BJ (cell line): ENCODE measurements around the gene RBM27. TPM values are rescaled to one million over a fixed set of nuclear protein-coding genes. Genes with fewer than 3 reads are reported as not detected.

Experiments
- CTCF ChIA-PET: fragments of 350-600 bp; formaldehyde crosslinking; extraction: SDS; loops from one replicate; lab custom pipeline; 2021; ENCODE audit warnings: antibody characterized with exemption, inconsistent platforms; lab: Yijun Ruan, JAX
- POLR2A ChIA-PET: fragments of 300-600 bp; sonication (Branson Sonifier 250); formaldehyde crosslinking; extraction: SDS; loops from one replicate; lab custom pipeline; 2021; ENCODE audit warnings: antibody characterized with exemption; lab: Charles Lee
- DNase-seq: peaks from one replicate; pipeline ENCODE4 v3.0.0-alpha.2; 2011; ENCODE audit warnings: low read depth
- H3K27me3 ChIP-seq: 2 replicates; pipeline ENCODE4 v1.6.0; 2011; ENCODE audit warnings: low read length; ENCODE audit not compliant: control insufficient read depth, insufficient read depth
- H3K36me3 ChIP-seq: 2 replicates; pipeline ENCODE4 v1.5.1; 2011; ENCODE audit warnings: low read length; ENCODE audit not compliant: control insufficient read depth, insufficient read depth
- H3K4me3 ChIP-seq: 2 replicates; pipeline ENCODE4 v1.5.1; 2011; ENCODE audit warnings: low read depth, mild to moderate bottlenecking, control low read depth, low read length
- CTCF ChIP-seq: IDR thresholded peaks from 2 replicates; pipeline ENCODE4 v1.5.1; 2011; ENCODE audit warnings: low read depth, mild to moderate bottlenecking, control low read depth, inconsistent platforms, low read length, moderate library complexity; ENCODE audit not compliant: insufficient read depth
- polyA plus RNA-seq: library from polyadenylated mRNA; depleted of rRNA; stranded (reverse); fragments of >200 nt; gene quantifications from 2 replicates; pipeline ENCODE4 v1.2.3, GENCODE V29; 2011; rRNA removed
- small RNA-seq: library from RNA; depleted of rRNA; stranded (forward); fragments of <200 nt; gene quantifications from one replicate; pipeline ENCODE3, GENCODE V24; 2012; ENCODE audit warnings: low replicate concordance, low read depth; ENCODE audit not compliant: insufficient read length

The RBM27 gene
- polyA plus RNA-seq, 1 experiment = 19.0 TPM

DNA sequence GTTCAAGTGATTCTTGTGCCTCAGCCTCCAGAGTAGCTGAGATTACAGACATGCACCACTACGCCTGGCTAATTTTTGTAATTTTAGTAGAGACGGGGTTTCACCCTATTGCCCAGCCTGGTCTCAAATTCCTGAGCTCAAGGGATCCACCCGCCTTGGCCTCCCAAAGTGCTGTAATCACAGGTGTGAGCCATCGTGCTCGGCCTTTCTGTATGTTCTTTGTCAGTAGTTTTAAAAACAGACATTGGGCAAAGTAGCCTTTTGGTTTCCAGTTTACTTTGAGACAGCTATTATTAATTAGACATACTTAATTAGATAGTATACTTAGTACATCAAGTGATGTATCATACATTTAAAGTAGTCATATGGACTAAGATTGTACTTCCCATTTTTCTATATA, 45.2 kb downstream of the RBM27 start:
- TF ChIP-seq CTCF = no peak
- DNase-seq = no peak
- ChIA-PET POLR2A (no interaction called here), CTCF (no interaction called here)
- H3K4me3 ChIP-seq = no peak overlapping the region
- peaks cover 5% of the 10 kb centered on the region for H3K36me3 ChIP-seq
- H3K27me3 ChIP-seq = no peaks in the 10 kb centered on the region

GRCh38 chr5:146249801-146250200, 46.4 kb downstream of the RBM27 start:
- Histone ChIP-seq H3K36me3 (peaks cover 5% of the 10 kb centered on the region), H3K27me3 (no peaks in the 10 kb centered on the region), H3K4me3 (no peak overlapping the region)
- ChIA-PET POLR2A (no interaction called here), CTCF (no interaction called here)
- TF ChIP-seq CTCF = no peak
- no peak for DNase-seq

Small RNA genes within 50 kb of the gene (small RNA-seq; reads per million reads assigned to genes)
- not detected for gene RNU7-180P

Other genes with a start within 250 kb of the RBM27 start
- 0.33 TPM in 2 replicates for gene PLAC8L1, start 98.0 kb upstream of the RBM27 start, polyA plus RNA-seq
- gene LARS1, start 21.0 kb upstream of the RBM27 start, polyA plus RNA-seq = 8.5 and 24.6 TPM in 2 replicates
- 0.04 TPM in 1 of 2 replicates, not detected in the other for gene POU4F3, start 135.2 kb downstream of the RBM27 start, polyA plus RNA-seq
- gene TCERG1, start 243.7 kb downstream of the RBM27 start, polyA plus RNA-seq = 34.9 and 35.9 TPM in 2 replicates